Stimulated activated naive CD4-positive, alpha-beta T cell (primary cell): ENCODE measurements around the gene EEF1AKMT4.

Source experiments
- DNase-seq, 6 experiments: peaks; one replicate each; lab custom pipeline; 2025; lab: John Stamatoyannopoulos, UW

Gene EEF1AKMT4

DNA sequence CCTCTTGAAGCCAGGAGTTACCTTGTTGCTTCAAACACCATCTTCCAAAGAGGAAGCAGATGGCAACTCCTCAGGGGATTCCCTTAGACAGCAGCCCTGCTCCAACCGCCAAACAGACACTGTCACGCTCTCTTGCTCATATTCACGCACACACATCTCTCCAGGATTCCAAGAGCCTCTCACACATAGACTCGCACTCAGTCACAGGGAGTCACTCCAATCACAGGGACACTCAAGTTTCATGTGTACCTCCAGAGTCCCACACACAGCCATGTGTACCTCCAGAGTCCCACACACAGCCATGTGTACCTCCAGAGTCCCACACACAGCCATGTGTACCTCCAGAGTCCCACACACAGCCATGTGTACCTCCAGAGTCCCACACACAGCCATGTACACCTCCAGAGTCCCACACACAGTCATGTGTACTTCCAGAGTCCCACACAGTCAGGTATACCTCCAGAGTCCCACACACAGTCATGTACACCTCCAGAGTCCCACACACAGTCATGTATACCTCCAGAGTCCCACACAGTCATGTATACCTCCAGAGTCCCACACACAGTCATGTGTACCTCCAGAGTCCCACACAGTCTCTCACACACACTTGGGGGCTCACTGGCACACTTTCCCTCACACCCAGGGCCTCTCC, 14.0 kb upstream of the EEF1AKMT4 start:
- no peak for DNase-seq

DNA sequence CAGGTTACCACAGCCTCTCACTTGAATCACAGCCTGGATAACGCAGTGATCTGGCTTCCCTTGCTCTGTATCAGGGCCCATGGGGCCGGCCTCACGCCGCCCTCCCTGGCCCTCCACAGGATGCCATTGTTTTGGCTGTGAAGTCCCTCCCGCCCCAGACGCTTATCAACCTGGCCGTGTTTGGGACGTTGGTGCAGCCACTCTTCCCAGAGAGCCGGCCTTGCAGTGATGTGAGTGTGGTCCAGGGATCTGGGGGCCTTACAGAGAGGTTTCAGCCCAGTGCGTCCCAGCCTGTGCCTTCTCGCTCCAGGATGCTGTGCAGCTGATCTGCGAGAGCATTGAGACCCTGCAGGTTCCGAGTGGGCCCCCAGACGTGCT, 13.4 kb upstream of the EEF1AKMT4 start:
- no peak for DNase-seq

DNA sequence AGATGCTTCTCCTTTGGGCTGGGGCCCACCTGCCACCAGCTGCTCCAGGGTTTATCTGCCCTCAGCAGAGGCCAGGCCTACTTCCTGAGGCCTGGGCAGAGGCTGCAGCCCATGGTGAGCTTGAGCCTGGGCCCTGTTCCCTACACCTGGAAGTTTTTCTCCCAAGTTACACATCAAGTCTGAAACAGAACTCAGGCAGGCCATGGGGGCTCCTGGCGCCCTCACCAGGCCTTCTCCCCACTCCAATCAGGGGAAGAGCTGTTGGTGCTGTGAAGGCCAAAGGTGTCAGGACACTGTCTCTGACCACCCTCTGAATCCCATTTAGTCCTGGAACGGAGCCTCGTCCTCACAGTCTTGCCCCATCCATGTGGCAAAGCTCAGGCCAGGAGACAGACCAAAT, 12.8 kb upstream of the EEF1AKMT4 start:
- no peak for DNase-seq

GRCh38 chr3:184237211-184237610, 12.3 kb upstream of the EEF1AKMT4 start:
- no peak for DNase-seq

DNA sequence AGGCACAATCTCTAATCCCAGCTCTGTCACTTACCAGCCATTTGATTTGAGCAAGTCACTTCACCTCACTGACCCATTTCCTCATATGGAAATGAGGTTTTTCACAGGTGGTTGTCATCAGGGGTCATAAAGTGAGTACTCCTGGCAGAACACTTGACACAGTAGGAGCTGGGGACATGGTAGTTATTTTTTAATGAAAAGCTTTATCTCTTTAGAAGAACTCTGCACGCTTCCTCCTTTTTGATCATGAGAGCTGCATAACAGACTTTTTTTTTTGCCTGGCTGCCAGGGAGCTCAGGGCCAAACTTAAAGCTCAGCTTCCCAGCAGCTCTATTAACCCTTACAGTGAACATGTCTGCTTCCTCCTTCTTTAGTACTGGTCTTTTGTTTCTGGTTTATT, 11.7 kb upstream of the EEF1AKMT4 start:
- DNase-seq: no peak

- DNase-seq: no peak
Observed at GRCh38 chr3:184238246-184238818, 11.1 kb upstream of the EEF1AKMT4 start.

- DNase-seq: no peak
Observed at GRCh38 chr3:184239221-184239620, 10.3 kb upstream of the EEF1AKMT4 start.

- DNase-seq: no peak
Observed at GRCh38 chr3:184239708-184240107, 9.8 kb upstream of the EEF1AKMT4 start.

GRCh38 chr3:184240384-184241140, 8.9 kb upstream of the EEF1AKMT4 start:
- peak in 1 of 6 experiments; percentile 6 for DNase-seq

DNA sequence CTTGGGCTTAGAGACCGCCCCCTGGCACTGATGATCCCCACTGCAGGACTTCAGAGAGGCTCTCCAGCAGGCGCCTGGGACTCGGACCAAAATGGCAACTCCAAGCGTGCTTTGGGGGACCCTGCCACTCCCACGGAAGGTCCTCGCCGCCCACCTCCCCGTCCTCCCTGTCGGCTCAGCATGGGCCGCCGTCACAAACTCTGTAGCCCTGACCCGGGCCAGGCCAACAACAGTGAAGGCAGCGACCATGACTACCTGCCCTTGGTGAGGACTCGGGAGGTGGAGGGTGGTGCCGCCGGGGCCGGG, 8.4 kb upstream of the EEF1AKMT4 start:
- DNase-seq: no peak

GRCh38 chr3:184241447-184242296, 7.8 kb upstream of the EEF1AKMT4 start:
- peak in 1 of 6 experiments; percentile 7 for DNase-seq

DNA sequence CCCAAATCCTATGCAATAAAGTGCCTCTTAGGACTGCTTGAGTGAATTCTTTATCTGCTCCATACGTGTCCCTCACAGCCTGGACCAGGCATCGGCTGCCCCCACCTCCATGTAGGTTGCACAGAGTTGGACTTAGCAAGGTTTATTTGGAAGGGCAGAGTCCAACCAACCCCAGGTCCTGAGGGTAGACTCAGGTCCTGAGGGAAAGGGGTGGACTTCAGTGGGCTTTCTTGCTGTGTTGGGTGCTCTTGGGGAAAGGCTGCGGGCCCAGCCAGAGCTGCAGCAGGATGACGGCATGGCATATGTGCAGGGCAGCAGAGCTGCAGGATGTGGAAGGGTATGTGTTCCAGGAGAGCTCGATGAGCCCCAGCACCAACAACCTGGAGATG, 7.2 kb upstream of the EEF1AKMT4 start:
- no peak for DNase-seq

DNA sequence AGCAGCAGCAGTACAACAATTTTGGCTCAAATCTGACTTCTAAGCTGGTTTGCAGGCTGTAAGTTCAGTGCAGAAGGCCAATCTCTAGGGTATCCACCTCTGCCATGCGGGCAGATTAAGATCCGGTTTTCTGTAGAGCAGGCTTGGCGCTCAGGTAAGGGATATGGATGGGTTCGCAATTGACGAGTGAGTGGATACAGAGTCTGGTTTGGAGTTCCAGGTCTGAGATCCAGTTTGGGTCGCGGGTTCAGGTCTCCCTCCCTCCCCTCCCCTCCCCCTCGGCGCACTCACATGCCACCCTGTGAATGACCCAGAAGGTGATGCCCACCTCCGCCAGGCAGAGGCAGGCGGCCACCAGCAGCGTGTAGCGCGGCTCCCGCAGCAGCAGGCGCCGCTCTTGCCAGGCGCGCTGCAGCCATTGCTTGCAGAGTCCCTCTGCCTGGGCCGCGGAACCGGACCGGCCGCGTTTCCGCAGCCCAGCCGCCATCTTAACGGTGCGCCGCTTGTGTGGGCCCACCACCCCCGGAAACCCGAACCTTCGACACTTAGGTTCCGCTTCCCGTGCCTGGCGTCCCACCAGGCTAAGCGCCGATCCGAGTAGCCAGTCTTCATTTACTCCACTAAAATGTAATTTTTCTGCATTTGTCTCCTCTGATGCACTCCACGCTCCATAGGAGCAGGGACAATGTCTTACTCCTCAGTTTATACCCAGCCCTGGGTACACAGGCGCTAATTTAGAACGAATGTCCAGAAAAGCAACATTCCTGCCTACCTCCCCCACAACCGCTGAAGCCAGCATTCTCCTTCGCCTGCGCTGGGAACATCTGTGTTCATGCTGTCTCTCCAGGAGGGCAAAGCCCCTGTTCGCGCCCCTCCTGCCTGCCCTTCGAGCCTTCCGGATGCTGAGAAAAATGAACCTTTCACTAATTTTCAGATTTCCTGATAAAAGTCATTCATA, 739 bp upstream of the EEF1AKMT4 start, which contains the start of gene ALG3:
ALG3 (minus strand) TSS at position 509 of the 958 bp plus-strand sequence; CDS start at position 487, 22 bp downstream.
- DNase-seq: peak; percentile 72 to 88 (median 80)

DNA sequence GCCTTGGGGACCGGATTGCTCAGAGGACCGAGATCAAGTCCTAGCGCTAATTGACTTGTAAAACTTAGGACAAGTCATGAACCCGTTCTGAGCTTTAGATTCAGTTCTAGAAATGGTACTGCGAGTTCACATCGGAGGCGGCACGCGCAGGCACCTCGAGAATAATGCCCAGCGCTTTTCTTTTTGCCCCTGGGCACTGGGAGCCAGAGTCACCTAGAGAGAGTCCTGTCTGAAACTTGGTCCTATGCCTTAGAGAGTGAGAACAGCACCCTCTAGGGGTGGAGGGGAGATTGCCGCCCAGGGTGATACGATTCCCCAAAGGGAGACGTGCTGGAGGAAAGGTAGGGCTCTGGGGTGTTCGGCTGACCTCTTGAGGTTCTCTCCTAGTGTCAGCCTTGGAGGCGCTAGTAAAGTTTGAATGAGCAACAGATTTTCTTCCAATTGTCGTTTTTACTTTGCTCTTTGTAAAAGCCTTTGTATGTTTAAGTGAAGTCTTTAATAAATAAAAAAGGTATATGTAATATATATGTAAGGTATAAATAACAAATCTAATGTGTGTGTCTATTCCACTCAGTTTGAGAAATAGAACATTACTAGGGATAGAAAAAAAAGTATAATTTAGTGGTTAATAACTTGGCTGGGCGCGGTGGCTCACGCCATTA, 826 bp downstream of the EEF1AKMT4 start:
- DNase-seq: peak; percentile 67 to 88 (median 80)

GRCh38 chr3:184255291-184256039, 6.0 kb downstream of the EEF1AKMT4 start:
- DNase-seq: no peak

DNA sequence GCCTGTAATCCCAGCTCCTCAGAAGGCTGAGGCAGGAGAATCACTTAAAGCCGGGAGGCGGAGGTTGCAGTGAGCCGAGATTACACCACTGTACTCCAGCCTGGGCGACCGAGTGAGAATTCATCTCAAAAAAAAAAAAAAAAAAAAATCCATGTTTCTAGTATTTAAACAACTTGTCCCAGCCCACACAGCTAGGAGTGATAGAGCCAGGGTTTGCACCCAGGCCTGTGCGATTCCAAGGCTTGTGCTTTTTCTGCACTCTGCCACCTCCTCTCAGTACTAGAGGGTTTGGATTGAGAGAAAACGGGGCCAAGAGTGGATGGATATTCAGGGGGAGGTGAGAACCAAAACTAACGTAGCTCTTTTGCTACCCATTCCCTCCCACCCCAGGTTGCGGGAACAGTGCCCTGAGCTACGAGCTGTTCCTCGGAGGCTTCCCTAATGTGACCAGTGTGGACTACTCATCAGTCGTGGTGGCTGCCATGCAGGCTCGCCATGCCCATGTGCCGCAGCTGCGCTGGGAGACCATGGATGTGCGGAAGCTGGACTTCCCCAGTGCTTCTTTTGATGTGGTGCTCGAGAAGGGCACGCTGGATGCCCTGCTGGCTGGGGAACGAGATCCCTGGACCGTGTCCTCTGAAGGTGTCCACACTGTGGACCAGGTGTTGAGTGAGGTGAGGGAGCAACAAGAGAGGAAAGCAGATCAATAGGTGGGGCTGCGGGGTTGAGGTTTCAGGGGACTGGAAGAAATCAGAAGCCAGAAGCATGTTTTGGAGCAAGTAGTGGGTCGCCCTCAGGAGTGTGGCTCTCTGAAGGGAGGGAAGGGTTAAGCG, 7.8 kb downstream of the EEF1AKMT4 start:
- no peak for DNase-seq

GRCh38 chr3:184258926-184259325, 9.5 kb downstream of the EEF1AKMT4 start:
- DNase-seq: no peak

DNA sequence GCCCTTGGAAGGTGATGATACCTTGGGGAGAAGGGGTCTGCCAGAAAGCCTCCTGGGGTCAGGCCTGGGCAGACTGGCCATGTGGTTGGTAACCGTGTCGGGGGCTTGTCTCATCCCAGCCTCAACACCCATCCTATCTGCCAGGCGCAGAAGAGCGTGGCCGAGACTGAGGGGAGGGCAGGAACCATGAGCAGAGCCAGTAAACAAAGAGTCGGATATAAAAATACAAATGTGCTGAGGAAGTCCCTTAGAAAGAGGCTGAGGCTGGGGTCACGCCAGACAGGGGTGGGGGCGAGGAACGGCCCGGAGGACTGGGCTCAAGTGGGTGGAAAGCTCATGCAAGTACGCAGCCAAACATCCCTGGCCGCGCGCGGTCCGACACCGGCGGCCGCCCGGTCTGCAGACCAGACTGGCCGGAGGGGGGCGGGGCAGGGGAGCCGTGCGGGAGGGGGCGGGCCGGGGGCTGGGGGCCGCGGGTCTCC, 10.0 kb downstream of the EEF1AKMT4 start:
- no peak for DNase-seq
